SKM-1 treated with dmso at 0.1 percent for 144 hours (cell line): ENCODE measurements around the gene ELP2.
"Not testable (repeated sequence)": the region's sequence is repeated elsewhere in the genome, so short reads cannot be mapped to it uniquely, and the experiment has no call there.

Source experiments
- DNase-seq: peaks from one replicate; lab custom pipeline; 2025; ENCODE audit not compliant: unreplicated experiment; lab: John Stamatoyannopoulos, UW

Gene ELP2, protein sequence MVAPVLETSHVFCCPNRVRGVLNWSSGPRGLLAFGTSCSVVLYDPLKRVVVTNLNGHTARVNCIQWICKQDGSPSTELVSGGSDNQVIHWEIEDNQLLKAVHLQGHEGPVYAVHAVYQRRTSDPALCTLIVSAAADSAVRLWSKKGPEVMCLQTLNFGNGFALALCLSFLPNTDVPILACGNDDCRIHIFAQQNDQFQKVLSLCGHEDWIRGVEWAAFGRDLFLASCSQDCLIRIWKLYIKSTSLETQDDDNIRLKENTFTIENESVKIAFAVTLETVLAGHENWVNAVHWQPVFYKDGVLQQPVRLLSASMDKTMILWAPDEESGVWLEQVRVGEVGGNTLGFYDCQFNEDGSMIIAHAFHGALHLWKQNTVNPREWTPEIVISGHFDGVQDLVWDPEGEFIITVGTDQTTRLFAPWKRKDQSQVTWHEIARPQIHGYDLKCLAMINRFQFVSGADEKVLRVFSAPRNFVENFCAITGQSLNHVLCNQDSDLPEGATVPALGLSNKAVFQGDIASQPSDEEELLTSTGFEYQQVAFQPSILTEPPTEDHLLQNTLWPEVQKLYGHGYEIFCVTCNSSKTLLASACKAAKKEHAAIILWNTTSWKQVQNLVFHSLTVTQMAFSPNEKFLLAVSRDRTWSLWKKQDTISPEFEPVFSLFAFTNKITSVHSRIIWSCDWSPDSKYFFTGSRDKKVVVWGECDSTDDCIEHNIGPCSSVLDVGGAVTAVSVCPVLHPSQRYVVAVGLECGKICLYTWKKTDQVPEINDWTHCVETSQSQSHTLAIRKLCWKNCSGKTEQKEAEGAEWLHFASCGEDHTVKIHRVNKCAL

DNA sequence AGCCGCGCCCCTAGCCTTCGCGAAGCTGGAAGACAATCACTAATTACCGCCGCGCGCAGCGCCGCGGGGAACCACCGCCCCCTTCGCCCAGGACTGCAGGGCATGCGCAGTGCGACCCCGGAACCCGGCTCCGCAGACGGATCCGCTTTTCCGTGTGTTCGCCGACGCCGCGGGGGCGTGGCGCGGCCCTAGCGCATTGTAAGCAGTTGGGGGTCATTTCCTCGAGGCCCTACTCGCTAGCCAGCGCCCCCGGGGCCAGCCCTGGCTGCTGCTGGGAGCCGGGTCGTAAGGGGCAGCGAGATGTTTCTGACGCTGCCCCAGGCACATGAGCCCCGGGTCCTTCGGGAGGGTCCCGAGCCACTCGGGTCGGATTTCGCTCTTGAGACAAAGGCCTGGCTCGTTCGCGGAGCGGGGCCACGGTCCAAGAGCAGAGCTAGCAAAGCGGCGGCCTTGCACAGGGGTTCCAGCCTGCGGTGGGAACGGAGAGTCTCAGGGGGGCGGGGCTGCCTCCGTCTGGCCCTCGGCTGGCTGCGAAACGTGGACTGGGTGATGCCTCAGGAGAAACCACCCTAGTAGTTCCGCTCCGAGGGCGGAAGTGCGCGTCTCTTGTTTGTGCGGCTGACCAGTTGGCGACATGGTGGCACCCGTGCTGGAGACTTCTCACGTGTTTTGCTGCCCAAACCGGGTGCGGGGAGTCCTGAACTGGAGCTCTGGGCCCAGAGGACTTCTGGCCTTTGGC is at the start of gene ELP2, which contains the start of gene SLC39A6:
Gene ELP2 (plus strand): TSS at position 600 of the 739 bp plus-strand sequence. CDS start 35 bp downstream, at position 635.
Gene SLC39A6 (minus strand): TSS at position 41 of the 739 bp plus-strand sequence. CDS start 2,333 bp downstream, outside the sequence.
- DNase-seq = peak; percentile 93

DNA sequence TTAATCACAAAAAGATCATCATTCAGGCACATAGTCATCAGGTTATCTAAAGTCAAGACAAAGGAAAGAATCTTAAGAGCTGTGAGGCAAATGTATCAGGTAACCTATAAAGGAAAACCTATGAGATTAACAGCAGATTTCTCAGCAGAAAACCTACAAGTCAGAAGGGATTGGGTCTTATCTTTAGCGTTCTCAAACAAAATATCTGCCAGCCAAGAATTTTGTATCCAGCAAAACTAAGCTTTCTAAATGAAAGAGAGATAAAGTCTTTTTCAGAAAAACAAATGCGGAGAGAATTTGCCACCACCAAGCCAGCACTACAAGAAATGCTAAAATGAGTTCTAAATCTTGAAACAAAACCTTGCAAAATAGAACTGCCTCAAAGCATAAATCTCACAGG is 48.6 kb upstream of the ELP2 start:
- not testable (repeated sequence) for DNase-seq

DNA sequence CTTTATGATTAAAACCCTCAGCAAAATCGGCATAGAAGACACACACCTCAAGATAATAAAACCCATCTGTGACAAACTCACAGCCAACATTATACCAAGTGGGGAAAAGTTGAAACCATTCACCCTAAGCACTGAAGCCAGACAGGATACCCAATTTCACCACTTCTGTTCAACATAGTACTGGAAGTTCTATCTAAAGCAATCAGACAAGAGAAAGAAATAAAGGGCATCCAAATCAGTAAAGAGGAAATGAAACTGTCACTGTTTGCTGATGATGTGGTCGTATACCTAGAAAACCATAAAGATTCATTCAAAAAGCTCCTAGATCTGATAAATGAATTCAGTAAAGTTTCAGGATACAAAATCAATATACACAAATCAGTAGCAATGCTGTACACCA is 46.0 kb upstream of the ELP2 start:
- no peak for DNase-seq

DNA sequence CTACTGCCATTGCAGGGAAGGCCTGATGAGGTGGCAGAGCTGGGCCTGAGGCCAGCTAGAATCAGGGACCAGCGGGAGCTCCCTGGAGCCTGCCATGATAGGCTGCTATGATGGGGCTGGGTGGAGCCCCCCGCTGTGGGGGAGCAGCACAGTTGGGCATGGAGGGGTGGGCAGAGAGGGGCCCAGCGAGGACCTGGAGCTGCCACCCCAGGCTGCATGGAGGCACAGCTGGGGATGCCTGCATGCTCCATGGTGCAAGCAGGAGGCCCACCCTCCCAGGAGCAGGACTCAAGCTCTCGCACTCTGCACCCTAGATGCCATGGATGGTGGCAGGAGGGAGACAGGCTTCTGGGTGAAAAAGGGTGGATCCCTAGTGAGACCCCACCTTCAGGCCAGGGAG is 44.5 kb upstream of the ELP2 start:
- no peak for DNase-seq

DNA sequence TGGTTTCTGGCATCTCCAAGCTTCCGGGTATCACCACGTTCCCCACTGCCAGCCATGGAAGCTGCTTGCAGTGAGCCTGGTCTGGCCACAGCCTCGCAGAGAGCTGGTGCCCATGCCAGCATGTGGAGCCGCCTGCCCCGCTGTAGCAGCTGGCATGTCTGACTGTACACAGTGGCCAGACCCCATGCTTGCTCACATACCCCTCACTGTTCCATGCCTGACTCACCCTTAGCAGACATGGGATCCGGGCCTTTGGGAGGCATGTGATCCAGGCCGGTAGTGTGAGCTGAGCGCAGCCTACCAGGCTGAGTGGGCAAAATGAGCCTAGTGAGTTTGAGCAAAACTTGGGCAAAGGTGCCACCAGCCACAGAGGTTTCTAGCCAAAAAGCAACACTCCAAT is 43.5 kb upstream of the ELP2 start:
- DNase-seq = no peak

DNA sequence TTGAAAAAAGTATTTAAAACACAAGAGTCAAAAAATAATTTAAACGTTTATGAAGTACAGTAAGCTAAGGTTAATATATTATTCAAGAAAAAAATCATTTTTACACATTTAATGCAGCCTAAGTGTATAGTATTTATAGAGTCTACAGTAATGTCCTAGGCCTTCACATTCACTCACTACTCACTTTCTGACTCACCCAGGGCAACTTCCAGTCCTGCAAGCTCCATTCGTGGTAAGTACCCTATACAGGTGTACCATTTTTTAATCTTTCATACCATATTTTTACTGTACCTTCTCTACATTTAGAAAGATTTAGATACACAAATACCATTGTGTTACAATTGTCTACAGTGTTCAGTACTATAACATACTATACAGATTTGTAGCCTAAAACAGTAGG is 41.4 kb upstream of the ELP2 start:
- no peak for DNase-seq

DNA sequence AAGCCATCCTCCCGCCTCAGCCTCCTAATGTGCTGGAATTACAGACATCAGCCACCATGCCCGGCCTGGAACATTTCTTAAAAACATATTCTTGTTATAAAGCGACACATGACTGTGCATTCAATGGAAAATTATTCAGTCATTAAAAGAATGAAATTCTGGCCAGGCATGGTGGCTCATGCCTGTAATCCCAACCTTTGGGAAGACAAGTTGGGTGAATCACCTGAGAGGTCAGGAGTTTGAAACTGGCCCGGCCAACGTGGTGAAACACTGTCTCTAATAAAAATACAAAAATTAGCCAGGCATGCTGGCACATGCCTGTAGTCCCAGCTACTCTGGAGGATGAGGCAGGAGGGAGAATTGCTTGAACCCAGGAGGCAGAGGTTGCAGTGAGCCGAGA is 40.7 kb upstream of the ELP2 start:
- no peak for DNase-seq

DNA sequence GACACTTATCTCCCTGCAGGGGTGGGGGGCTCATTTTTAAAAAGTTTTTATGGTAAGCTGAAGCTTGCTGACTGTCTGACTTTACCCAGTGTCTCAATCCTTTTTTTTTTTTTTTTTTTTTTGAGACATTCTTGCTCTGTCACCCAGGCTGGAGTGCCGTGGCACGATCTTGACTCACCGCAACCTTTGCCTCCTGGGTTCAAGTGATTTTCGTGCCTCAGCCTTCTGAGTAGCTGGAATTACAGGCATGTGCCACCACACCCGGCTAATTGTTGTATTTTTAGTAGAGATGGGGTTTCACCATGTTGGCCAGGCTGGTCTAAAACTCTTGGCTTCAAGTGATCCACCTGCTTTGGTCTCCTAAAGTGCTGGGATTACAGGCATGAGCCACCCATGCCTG is 37.6 kb upstream of the ELP2 start:
- DNase-seq = not testable (repeated sequence)

DNA sequence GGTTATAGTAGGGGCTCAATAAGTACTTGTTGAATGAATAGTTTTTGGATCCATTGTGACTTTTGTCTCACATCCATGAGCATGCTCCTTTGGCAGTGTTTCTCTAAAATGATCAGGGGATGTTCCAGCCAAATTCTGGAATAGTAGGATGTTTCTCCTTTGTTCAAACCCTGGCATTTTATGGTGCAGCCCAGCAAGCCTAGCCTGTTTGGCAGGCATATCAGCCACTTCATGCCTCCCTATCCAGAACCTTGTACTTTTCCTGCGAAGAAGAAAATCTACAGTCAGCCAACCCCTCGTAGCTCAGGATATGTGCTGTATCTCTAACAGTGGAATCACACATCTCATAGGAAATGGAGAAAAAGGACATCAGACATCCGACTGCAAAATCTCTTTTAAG is 35.3 kb upstream of the ELP2 start:
- DNase-seq = no peak

DNA sequence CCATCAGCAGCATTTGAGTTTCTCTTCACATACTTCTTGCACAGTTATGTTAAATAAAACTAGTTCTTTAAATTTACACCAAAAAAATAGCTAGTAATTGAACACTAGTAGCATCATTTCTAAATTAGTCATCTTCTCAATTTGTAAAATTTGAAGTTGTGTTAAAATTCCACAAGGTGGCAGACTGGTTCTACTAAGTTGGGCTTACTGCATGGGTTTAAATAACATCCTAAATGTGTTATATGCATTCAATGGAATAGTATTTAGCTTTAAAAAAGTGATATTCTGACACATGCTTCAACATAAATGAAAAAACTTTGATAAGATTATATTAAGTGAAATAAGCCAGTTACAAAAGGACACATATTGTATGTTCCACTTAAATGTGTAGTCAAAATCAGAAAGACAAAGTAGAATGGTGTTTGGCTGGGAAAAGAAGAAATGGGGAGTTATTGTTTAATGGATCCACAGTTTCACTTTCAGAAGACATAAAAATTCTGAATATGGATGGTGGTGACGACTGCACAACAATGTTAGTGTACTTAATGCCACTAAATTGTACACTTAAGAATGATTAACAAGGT is 33.7 kb upstream of the ELP2 start:
- peak; percentile 55 for DNase-seq

DNA sequence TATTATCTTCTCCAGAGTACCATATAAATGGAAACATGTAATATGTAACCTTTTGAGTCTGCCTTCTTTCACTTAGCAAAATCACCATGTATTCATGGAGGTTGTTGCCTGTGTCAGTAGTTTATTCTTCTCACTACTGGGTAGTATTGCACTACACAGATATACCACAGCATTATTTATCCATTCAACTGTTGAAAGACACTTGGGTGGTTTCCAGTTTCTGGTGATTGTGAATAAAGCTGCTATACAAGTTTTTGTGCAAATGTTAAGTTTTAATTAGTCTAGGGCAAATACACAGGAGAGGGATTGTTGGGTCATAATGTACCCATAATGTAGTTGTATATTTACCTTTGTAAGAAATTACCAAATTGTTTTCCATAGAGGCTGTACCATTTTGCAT is 32.7 kb upstream of the ELP2 start:
- DNase-seq = no peak

DNA sequence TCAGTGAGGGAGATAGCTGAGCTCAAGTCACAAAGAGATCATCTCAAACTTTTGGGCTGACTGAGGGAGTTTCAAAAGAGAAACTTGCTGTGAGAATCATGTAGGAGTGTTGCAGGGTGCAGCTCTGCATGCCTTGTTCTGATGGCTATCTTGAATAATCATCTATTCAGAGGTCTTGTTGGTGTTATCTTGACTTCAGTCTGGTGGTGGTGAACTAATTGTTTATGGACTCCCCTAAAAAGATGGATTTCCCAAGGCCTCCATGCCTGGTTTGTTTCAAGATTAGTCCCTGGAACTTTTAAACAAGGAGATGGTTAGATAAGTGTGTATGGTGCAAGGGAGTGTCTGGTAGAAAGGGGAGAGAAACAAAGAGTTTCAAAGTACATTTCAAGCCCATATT is 30.4 kb upstream of the ELP2 start:
- DNase-seq = no peak

DNA sequence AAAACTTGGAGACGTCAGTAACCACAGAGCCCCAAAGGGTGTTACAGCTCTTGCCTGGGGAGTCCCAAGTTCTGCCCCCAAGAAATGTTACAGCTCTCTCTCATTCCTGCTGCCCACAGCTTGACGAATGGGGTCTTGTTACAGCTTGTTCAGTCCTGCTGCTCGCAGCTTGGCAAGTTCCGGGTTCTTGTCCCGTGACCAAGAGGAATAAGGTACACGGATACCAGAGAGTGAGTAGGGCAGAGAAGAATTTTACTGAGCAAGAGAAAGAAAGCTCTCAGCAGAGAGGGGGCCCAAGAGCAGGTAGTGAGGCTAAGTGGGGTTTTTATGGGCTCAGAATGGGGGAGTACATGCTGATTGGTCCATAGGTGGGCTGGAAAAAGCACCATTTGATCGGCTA is 27.8 kb upstream of the ELP2 start:
- no peak for DNase-seq

DNA sequence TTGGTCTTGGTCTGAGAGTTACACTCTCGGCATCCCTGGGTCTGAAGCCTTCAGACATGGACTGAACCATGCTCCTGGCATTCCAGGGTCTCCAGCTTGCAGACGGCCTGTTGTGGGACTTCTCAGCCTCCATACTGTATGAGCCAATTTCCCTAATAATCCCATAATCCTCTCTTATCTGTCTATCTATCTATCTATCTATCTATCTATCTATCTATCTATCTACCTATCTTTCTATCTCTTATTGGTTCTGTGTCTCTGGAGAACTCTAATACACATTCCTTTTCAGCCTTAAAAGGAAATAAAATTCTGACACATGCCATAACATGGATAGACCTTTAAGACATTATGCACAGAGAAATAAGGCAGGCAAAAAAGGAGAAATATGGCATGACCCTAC is 24.9 kb upstream of the ELP2 start:
- no peak for DNase-seq

DNA sequence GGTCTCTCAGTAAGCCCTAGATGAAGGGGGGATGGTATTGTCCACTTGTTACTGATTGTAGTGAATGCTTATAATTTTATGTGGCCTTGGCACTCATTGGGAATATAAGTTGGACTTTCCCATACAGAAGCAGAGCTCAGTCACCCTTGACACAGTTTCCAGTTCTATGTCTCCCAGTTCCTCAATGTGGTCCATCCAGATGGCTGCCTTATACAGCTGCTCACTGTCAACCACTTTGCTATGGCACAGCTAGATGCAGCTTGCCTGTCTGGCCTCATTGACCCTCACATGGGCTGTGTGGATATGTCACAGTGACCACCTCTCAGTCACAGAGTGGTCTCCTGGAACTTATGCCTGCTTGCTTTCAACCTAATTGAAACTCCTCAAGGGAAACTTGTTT is 22.2 kb upstream of the ELP2 start:
- no peak for DNase-seq

DNA sequence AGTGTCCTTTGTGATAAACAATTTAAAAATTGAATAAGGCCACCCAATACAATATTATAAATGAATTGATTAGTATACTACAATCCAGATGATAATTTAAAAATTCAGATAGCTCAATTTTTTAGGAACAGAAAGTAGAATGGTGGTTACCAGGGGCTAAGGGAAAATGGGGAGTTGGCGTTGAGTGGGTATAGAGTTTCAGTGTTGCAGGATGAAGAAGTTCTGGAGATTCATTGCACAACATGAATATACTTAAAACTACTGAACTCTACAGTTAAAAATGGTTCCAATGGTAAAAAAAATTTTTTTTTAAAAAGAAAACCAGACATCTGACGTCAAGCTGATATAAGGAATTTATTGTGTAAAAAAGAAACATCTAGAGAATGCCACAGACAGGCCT is 21.5 kb upstream of the ELP2 start:
- no peak for DNase-seq

DNA sequence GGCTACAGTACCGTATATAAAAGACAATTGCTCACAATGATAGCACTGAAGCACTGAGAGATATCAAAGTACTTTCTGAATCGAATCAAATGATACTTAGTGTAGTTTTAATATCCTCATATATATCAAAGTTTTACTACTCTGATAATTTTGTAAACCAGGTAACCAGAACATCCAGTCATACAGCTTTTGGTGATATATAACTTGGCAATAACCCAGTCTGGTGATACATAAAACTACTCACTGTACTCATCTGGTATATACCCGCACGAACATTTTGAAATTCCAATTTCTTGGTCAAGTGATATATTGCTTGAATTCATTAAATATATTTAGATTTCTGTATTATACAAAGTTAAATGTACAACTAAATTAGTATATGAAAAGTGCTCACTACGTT is 21.1 kb upstream of the ELP2 start:
- DNase-seq = no peak

DNA sequence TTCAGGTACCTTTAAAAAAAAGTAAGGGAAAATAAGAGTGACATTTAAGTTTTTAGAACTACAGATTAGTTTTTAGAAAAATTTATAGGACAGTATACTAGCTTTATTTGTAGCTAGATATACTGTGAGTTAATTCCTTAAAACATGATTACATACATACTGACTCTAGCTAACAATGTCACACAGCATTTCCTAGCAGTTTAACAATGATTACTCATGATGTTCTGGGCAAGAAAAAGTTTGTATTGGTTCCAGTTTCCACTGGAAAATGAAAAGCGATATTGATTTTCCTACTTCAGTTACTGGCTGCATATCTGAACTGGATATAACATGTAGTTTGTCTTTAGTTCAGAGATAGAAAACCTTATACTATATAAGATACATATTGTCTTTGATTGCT is 20.0 kb upstream of the ELP2 start:
- DNase-seq = no peak

DNA sequence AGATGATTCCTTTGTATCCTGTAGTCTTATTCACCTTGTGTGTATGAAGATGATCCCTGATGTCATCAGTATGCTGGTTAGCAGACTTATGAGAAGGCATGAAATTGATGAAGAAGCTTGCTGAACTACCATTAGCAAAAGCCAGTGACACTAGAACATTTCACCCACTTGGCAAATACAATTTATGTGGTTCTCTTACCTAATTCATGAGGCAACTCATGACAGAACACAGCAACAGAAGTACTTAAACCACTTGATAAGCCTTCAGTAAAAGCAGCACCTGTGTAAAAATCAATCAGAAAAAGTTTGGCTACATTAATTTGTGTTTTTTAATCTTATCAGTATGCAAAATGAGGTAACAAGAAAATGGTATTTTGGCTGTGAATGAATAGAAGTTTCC is 17.4 kb upstream of the ELP2 start:
- DNase-seq = no peak

DNA sequence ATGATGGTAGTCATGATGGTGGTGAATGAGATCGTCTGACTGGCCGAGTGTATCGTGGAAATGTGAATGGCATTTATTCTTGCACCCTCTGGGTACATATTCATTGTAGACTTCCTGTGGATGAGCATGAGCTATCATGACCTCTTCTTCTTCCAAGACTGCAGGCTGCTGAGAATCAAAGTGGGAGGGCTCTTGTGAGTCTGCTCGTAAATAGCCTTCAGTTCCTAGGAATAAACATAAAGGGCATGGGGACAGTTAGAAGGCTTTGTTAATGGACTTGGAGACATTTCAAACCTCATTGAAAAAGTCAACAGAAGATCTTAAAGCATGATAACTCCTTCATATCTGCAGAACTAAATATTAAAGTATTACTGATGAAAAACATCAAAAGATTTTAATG is 15.4 kb upstream of the ELP2 start:
- DNase-seq = no peak

DNA sequence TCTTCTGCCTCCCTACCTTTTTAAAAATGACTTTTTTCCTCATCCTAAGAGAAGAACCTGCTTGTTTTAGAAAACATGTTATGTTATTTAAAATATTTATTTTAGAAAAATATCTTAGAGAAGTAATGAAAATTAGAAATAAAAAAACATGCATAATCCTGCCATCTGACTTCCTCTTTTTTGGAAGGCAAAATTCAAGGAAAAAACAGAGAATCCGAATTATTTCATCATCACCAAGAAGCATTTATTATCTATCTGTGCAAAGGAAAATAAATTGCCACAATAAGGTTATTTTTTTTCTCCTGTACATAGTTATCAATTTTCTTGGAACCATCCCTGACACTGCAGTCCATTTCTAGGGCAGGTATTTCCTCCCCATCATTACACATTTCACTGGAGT is 15.0 kb upstream of the ELP2 start:
- DNase-seq = no peak
